ENCODE results near the gene C18orf63.

Gene C18orf63

DNA sequence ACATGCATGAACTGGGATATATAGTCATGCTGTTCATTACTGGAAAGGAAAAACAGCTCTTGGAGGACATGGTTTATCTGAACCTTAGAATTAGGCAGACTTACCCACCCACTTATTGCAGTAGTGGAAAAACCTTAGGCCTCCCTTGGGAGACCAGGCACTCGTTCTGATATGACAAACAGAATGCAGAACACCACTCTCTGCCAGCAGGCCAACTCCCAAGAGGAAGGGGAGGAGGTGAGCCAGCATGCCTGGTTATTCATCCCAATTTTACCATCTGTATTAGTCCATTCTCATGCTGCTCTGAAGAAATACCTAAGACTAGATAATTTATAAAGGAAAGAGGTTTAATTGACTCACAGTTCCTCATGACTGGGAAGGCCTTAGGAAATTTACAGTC, 17.5 kb downstream of the C18orf63 start:
- peaks cover 0 to 7% (median 0%) of the 10 kb centered on the region in 4 donors for H3K4me1 ChIP-seq
- intact Hi-C loops (cut with DNase I; ENCODE audit: low total_unique reads): no loop called here

DNA sequence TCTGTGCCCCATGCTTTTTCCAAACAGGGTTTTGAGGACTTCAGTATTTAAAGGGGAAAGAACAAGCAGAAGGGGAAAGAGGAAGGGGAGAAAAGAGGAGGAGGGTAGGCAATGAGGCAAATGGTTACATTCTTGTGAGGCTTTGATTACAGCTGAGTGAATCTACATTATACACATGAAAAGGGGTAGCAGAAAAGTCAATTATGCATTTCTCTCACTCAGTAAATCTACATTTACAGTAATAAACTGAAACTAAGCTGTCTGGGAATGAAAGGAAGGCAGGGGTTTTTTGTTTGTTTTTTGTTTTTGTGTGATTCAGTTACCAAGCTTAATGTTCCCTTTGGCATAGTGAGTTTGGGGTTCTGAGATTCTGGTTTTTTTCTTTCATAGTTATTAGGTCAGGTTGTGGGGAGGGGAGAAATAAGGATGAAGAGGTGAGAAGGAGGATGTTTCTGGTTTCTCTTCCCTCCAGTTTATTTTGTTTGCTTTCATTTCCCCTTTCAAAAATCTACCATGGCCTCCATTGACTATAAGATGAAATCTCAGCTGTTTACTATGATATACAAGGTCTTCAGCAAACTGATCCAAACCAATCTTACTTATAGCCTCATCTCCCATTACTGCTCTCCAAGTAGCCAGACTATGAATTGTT, 18.7 kb downstream of the C18orf63 start:
- no peak overlapping the region for H3K27ac ChIP-seq
- peaks cover 0 to 7% (median 0%) of the 10 kb centered on the region in 4 donors for H3K4me1 ChIP-seq
- no peaks in the 10 kb centered on the region for H3K27me3 ChIP-seq
- no peaks in the 10 kb centered on the region for H3K36me3 ChIP-seq
- TF ChIP-seq, protein P1, sequence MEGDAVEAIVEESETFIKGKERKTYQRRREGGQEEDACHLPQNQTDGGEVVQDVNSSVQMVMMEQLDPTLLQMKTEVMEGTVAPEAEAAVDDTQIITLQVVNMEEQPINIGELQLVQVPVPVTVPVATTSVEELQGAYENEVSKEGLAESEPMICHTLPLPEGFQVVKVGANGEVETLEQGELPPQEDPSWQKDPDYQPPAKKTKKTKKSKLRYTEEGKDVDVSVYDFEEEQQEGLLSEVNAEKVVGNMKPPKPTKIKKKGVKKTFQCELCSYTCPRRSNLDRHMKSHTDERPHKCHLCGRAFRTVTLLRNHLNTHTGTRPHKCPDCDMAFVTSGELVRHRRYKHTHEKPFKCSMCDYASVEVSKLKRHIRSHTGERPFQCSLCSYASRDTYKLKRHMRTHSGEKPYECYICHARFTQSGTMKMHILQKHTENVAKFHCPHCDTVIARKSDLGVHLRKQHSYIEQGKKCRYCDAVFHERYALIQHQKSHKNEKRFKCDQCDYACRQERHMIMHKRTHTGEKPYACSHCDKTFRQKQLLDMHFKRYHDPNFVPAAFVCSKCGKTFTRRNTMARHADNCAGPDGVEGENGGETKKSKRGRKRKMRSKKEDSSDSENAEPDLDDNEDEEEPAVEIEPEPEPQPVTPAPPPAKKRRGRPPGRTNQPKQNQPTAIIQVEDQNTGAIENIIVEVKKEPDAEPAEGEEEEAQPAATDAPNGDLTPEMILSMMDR (IDR thresholded peaks at IDR 0.05): no peak
- intact Hi-C loops (cut with DNase I; ENCODE audit: low total_unique reads): no loop called here
- no peak for DNase-seq
- no peaks in the 10 kb centered on the region for H3K9me3 ChIP-seq
- no peak overlapping the region for H3K4me3 ChIP-seq

More for the DNA sequence above, 17.5 kb downstream of the C18orf63 start:
- TF ChIP-seq, protein P1 (IDR thresholded peaks at IDR 0.05): no peak
- Histone ChIP-seq H3K4me3 (no peak overlapping the region), H3K9me3 (no peaks in the 10 kb centered on the region), H3K27me3 (no peaks in the 10 kb centered on the region), H3K36me3 (no peaks in the 10 kb centered on the region), H3K27ac (no peak overlapping the region)
- DNase-seq: no peak

DNA sequence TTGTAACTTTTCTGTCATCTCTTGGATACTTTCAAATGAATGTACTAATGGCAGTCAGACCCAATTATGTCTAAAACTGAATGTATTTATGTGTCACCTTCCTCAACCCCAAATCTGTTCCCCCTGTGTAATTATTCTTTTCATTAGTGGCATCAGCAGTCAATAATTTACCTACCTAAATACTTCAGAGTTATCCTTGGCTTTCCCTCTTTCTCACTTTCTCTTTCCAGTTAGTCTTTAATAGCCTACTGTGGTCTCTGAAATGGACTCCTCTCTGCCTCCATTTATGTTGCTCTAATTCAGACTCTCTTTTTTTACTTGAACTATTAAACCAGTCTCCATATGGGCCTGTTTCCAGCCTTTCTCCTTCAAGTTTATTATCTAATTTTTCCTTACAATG, 21.0 kb downstream of the C18orf63 start:
- no peak overlapping the region for H3K27ac ChIP-seq
- no peak for DNase-seq
- H3K4me1 ChIP-seq: peaks cover 0 to 7% (median 0%) of the 10 kb centered on the region in 4 donors
- H3K27me3 ChIP-seq: no peaks in the 10 kb centered on the region
- no peaks in the 10 kb centered on the region for H3K36me3 ChIP-seq
- H3K4me3 ChIP-seq: no peak overlapping the region
- TF ChIP-seq, protein P1 (IDR thresholded peaks at IDR 0.05): no peak
- intact Hi-C loops (cut with DNase I; ENCODE audit: low total_unique reads): no loop called here
- no peaks in the 10 kb centered on the region for H3K9me3 ChIP-seq

DNA sequence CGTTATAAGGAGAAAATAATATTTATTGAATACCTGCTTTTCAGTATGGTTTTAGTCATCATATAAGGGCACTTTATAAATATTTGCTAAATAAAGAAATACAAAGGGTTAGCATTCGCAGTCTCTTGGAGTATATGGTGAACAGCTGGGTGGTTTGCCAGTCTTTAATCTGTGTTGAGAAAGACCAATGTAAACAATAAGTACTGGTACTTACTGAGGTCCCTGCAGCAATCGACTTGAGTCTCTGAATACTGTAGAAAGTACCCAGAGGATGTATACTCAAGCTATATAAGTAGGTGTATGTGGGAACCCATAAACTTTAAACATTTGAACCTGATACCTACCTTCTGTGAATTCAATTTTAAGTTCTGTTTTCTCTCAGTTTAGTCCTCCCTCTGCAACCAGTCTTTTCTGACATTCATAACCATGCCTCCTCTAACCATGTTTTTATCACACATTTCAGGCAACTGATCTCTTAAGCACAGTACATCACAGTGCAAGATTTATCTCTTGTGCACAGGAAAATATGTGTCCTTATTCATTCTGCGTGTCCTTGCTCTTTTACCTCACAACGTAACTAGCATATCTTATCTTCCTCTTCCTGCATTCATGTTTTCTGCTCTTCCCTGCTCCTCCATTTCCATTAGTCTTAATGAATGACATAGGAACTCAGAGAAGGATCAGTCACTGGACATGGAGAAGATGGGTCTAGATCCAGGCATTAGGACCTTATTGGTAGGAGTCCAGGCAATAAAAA, 21.7 kb downstream of the C18orf63 start:
- no peak for DNase-seq
- peaks cover 0 to 7% (median 0%) of the 10 kb centered on the region in 4 donors for H3K4me1 ChIP-seq
- H3K9me3 ChIP-seq: no peaks in the 10 kb centered on the region
- TF ChIP-seq, protein P1 (IDR thresholded peaks at IDR 0.05): no peak
- H3K27ac ChIP-seq: no peak overlapping the region
- no peaks in the 10 kb centered on the region for H3K27me3 ChIP-seq
- H3K36me3 ChIP-seq: no peaks in the 10 kb centered on the region
- no peak overlapping the region for H3K4me3 ChIP-seq
- intact Hi-C loops (cut with DNase I; ENCODE audit: low total_unique reads): no loop called here

DNA sequence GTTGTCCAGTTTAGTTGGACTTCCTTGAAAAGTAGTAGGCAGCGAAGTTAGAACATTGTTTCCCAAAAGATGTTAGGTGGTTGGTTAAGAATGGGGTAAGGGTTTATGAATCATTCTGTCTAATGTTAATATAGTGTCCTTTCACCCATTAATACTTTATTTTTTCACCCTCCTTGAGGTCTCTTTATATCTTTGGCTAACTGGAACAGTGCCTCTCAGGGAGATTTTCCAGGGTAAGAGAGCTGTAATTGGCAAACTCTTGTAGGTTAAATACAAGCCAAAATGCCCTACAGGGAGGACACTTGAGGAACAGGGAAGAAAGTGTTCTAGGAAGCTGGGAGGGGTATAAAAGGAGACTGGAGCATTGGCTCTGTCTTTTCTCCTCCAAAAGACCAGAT, 22.3 kb downstream of the C18orf63 start:
- H3K27ac ChIP-seq: no peak overlapping the region
- no peaks in the 10 kb centered on the region for H3K27me3 ChIP-seq
- H3K36me3 ChIP-seq: no peaks in the 10 kb centered on the region
- no peak for DNase-seq
- H3K9me3 ChIP-seq: no peaks in the 10 kb centered on the region
- intact Hi-C loops (cut with DNase I; ENCODE audit: low total_unique reads): no loop called here
- peaks cover 0 to 2% (median 0%) of the 10 kb centered on the region in 4 donors for H3K4me1 ChIP-seq
- no peak overlapping the region for H3K4me3 ChIP-seq
- TF ChIP-seq, protein P1 (IDR thresholded peaks at IDR 0.05): no peak
